ENCODE data around the gene SEZ6L. TPM values are rescaled to one million over a fixed set of nuclear protein-coding genes. Genes with fewer than 3 reads are reported as not detected.

The SEZ6L gene
- total RNA-seq, result not detected in 2 replicates

GRCh38 chr22:26169315-26170111, at the start of gene SEZ6L:
TSS of gene SEZ6L (plus strand) at chr22:26169462. CDS start at chr22:26169670, 208 bp downstream.

GRCh38 chr22:26428515-26429457, 259.5 kb downstream of the SEZ6L start, which contains the start of gene ASPHD2:
TSS of gene ASPHD2 (plus strand) at chr22:26429260. CDS start at chr22:26433616, 4,356 bp downstream.

Measured in myometrial cell (primary cell).